ENCODE measurements around the gene BBS9. TPM values are rescaled to one million over a fixed set of nuclear protein-coding genes. Genes with fewer than 3 reads are reported as not detected.

BBS9 gene
- total and polyA plus RNA-seq, 9 of the 15 experiments (the other 6 are each of a cell fraction or from before 2014, with no cell fraction given), result 0.77 to 3.3 (median 2.4) TPM

GRCh38 chr7:33640741-33641140, 511.4 kb downstream of the BBS9 start:
- no peak overlapping the region for H3K9ac ChIP-seq (ENCODE audit: insufficient read depth in 1 of 2, low read depth in 2 of 2, low read length in 2 of 2)
- TF ChIP-seq BRF1 (IDR thresholded peaks at IDR 0.05; ENCODE audit: borderline replicate concordance, extremely low read depth, insufficient read length) (no peak), ZNF696 (CRISPR knock-in tag; conservative IDR thresholded peaks at IDR 0.05) (no peak), SOX6 (IDR thresholded peaks at IDR 0.05) (no peak), ZNF316 (IDR thresholded peaks at IDR 0.05) (no peak), ETV1 (tag; conservative IDR thresholded peaks at IDR 0.05; ENCODE audit: low read depth) (no peak), NEUROD1 (IDR thresholded peaks at IDR 0.05; ENCODE audit: borderline replicate concordance, low read depth, low read length, partially characterized antibody) (no peak), NBN (IDR thresholded peaks at IDR 0.05; ENCODE audit: low read depth) (no peak), FOSL1 (tag; conservative IDR thresholded peaks at IDR 0.05) (no peak), CBX3 (IDR thresholded peaks at IDR 0.05; ENCODE audit: borderline replicate concordance in 1 of 2, low read length in 2 of 2) (no peak), RBM22 (IDR thresholded peaks at IDR 0.05; ENCODE audit: low read depth, low read length, poor library complexity, severe bottlenecking) (no peak), DMBX1 (CRISPR knock-in tag; IDR thresholded peaks at IDR 0.05; ENCODE audit: borderline replicate concordance) (no peak), NFRKB (IDR thresholded peaks at IDR 0.05; ENCODE audit: low read depth) (no peak), FIP1L1 (IDR thresholded peaks at IDR 0.05; ENCODE audit: low read depth, low read length, poor library complexity, severe bottlenecking) (no peak), RFX1 (IDR thresholded peaks at IDR 0.05) (no peak), MTA1 (IDR thresholded peaks at IDR 0.05; ENCODE audit: borderline replicate concordance) (no peak), CBFA2T2 (conservative IDR thresholded peaks at IDR 0.05) (no peak), GABPB1 (CRISPR knock-in tag; IDR thresholded peaks at IDR 0.05) (no peak)
- no peaks in the 10 kb centered on the region for H3K9me1 ChIP-seq (ENCODE audit: control insufficient read depth, insufficient read depth, low read length)
- no peak overlapping the region for H2AFZ ChIP-seq (ENCODE audit: low read depth, low read length)
- no peaks in the 10 kb centered on the region for H3K9me3 ChIP-seq (replicated peaks; ENCODE audit: control insufficient read depth, insufficient read depth, low read depth, low read length)
- ChIA-PET POLR2A (no interaction called here), CTCF (ENCODE audit: low intra/inter-chr PET ratio) (no interaction called here)
- intact Hi-C loops (cut with micrococcal nuclease), result no loop called here
- no peak overlapping the region for H3K4me2 ChIP-seq (ENCODE audit: insufficient read depth, low read length)
- 0% methylated on average over 3 of the region's 3 CpGs for WGBS (ENCODE audit: insufficient coverage, low coverage, missing lambda C conversion rate)
- no peaks in the 10 kb centered on the region for H4K20me1 ChIP-seq (replicated peaks; ENCODE audit: control insufficient read depth, insufficient read depth, low read length)
- no peaks in the 10 kb centered on the region for H3K36me3 ChIP-seq (ENCODE audit: control insufficient read depth, insufficient read depth, low read length)
- H3K27ac ChIP-seq (ENCODE audit: extremely low read depth, low read depth, low read length), result no peak overlapping the region
- H3K79me2 ChIP-seq (ENCODE audit: control insufficient read depth, insufficient read depth, low read length), result no peaks in the 10 kb centered on the region
- in situ Hi-C loops (cut with MboI), result no loop called here
- no peaks in the 10 kb centered on the region for H3K4me1 ChIP-seq (replicated peaks in 1 of 2; ENCODE audit: control insufficient read depth in 2 of 2, insufficient read depth in 2 of 2, low read length in 2 of 2)
- no TSS peak for BruUV-seq (replicated peaks)
- DNase-seq (ENCODE audit: extremely low read depth in 1 of 4, low spot score in 3 of 4) (no peak), ATAC-seq (no peak), FAIRE-seq (no peak)
- no peak overlapping the region for H3K4me3 ChIP-seq
- H3K27me3 ChIP-seq (ENCODE audit: control insufficient read depth in 2 of 2, insufficient read depth in 2 of 2, low read length in 2 of 2), result no peaks in the 10 kb centered on the region

Measured in K562 (cell line).